GM18909 (cell line): ENCODE data around the gene MBTD1.
"Not testable (repeated sequence)": the region's sequence is repeated elsewhere in the genome, so short reads cannot be mapped to it uniquely, and the experiment has no call there.

ENCODE experiments used
- ATAC-seq: cut with Tn5 transposase; IDR thresholded peaks from one replicate; pipeline ENCODE4 v1.9.1; 2021; ENCODE audit warnings: mild to moderate bottlenecking; ENCODE audit not compliant: unreplicated experiment, poor library complexity

The MBTD1 gene

DNA sequence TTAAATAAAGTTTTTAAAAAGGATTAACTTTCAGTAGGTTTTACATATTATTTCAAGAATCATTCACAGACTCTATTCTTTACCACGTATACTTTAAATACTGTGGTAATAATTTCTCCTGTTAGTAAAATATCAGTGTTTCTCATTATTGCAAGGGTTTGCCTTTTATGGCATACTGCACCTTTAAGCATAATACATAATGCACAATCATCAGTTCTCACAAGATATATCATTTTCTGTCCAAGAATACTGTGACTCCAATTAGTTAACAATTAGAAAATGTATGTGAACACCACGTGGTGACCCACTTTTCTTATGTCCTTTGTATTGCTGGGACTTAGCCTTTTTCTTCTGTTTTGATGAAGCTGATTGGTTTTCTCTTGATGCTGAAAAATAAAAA lies 68.0 kb downstream of the MBTD1 start:
- ATAC-seq: no peak

GRCh38 chr17:51189628-51190027 lies 70.2 kb downstream of the MBTD1 start:
- no peak for ATAC-seq

DNA sequence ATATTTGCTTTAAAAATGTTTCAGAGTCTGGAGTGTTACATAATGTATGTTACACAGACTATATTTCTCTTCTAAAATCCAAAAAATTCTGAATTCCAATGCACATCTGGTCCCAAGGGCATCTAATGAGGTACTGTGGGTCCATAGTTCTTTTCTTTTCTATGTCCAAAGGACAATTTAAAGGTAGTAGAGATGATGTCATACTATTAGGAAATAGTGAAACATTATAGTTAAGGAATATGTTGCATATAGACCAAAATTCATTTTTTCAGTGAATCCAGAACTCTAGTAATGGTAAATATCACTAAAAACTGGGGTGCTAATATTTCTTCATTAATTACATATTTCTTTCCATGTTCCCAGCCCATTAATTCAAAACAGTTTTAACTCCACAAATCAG lies 70.7 kb downstream of the MBTD1 start:
- ATAC-seq: no peak

GRCh38 chr17:51188271-51188833 lies 71.5 kb downstream of the MBTD1 start:
- no peak for ATAC-seq

DNA sequence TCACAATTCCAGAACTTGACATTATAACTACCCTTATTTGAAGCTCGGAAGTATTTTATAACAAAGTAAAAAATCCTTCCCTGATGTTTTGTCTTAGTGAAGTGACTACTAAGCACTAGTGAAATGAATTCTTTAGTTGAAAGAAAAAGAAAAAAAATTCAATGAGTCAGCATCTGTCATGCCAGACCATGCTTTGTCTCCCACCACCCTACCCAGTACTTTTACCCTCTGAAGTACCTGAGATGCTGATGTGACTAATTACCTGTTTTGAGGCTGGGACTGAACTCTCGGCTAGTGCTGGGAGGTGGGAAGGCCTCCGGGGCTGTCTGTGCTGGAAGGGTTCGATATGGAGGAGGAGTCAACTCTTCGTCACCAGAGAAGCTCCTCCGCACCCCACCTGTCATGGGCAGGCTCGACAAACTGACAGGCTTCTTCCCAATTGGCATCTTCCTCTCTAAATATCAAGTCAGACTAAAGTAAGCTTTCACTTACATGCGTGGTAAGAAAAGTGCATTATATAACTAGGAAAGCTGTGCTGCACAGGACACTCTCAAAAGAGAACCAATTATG lies 74.0 kb downstream of the MBTD1 start:
- no peak for ATAC-seq

- ATAC-seq: no peak
These were observed 75.7 kb downstream of the MBTD1 start for GRCh38 chr17:51184124-51184523.

GRCh38 chr17:51180486-51180885 lies 79.4 kb downstream of the MBTD1 start:
- ATAC-seq: no peak

- not testable (repeated sequence) for ATAC-seq
These were observed 87.8 kb downstream of the MBTD1 start for GRCh38 chr17:51172030-51172429.

GRCh38 chr17:51170736-51171135 lies 89.1 kb downstream of the MBTD1 start:
- no peak for ATAC-seq

DNA sequence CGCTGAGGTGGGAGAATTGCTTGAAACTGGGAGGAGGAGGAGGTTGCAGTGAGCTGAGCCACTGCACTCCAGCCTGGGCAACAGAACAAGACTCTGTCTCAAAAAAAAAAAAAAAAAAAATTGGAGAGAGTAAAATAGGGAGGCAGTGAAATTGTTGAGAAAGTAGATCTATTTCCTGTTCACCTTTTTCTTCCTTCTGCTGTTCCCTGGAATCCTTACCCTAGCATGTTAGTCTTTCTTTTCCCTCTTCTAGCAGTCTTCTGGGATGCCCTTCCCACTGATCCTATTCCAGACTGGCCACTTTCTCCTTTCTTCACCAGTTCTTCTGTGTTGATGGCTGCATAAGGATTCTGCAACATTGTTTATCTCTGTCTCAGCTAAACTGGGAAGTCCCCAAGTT lies 90.5 kb downstream of the MBTD1 start:
- no peak for ATAC-seq

DNA sequence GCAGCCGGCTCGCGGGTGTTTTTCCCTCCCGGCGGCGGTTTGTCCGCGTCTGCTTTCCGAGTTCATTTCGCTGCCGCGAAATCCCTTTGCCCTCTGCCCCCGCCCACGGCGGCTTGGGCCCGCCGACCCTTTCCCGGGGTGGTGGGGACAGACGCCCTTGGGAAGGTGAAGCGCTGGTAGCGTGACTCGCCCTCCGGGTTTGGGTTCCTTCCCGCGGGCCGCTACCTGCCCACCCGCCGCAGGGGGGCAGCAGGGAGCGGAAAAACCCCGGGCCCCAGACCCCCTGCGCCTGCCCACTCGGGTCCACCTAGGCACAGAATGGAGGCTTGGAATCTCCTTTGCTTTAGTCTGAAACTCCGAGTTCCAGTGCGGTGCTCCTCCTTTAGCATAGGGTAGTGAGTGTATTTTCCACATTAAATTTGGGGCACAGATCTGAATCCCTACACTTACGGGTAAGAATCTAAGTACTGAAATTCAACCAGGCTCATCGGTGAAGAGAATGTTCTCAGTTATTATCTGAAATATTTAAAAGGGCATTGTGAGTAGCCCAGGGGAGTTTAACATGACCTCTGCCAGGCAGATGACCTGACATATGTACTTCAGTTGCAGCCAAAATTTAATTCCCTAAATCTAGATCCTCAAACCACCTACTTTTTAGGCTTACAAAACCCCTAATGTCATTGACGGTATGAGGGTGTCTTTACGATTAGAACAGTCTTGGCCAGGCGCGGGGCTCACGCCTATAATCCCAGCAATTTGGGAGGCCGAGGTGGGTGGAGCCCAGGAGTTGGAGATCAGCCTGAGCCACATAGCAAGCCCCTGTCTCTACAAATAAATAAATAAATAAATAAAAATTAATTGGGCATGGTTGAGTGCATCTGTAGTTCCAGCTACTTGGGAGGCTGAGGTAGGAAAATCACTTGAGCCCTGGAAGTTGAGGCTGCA lies 92.6 kb downstream of the MBTD1 start:
- ATAC-seq: peak; percentile 55

- peak; percentile 90 for ATAC-seq
These were observed 93.5 kb downstream of the MBTD1 start, which contains the start of gene NME2 for GRCh38 chr17:51166198-51166986. NME2 (plus strand) TSS chr17:51166411; CDS start chr17:51166831, 420 bp downstream.

DNA sequence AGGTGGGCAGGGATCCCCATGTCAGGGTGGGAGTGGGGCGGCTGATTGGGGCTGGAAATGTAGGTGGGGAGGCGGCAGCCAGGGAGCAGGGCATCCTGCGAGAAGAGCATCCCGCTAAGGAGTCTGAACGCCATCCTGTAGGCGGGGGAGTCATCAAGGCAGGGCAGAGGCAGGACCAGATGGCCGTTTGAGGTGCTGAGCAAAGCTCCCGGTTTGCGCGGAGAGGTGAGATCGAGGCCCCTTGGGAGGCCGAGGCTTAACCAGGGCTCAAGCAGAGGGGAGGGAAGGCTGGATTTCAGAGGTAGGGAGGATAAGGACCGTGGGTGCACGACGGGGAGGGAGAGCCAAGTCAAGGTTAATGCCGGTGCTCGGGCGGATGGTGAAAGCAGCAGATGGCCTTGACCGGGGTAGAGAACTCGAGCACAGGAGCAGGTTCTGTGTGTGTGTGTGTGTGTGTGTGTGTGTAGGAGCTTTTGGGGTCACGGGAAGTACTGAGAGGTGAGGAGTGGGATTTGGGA lies 94.1 kb downstream of the MBTD1 start:
- no peak for ATAC-seq

DNA sequence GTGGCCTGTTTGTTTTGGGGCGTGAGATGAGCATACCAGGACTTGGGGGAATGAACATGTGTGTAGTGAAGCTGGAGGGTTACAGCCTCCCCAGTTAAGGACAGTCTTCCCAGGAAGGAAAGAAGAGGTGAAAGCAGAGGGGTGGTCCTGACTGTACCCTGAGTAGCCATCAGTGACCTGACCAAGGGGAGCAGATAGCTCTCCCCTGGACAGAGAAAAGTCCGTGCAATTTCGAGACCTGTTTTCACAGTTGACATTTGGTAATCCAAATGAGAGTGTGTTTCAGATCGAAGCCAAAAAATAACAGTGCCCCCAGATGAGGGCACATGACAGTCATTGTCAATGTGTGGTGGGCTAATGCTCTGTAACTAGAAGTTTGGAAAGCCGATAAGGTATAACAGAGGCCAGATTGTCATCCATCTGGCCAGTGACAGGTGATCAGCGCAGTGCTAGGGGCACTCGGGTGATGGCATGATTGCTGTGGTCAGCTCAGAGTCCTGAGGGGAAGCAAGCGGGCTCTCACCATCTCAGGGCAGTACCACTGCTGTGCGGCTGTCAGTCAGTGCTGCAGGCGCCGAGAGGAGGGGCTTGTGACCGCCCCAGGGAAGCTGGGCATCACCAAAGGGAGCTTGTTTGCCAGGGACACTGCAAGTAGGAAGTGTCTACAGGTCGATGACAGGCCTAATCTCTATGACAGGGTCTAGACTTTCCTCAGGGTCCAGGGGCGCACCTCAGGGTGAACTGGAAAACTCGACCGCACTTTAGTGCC lies 94.8 kb downstream of the MBTD1 start:
- no peak for ATAC-seq

DNA sequence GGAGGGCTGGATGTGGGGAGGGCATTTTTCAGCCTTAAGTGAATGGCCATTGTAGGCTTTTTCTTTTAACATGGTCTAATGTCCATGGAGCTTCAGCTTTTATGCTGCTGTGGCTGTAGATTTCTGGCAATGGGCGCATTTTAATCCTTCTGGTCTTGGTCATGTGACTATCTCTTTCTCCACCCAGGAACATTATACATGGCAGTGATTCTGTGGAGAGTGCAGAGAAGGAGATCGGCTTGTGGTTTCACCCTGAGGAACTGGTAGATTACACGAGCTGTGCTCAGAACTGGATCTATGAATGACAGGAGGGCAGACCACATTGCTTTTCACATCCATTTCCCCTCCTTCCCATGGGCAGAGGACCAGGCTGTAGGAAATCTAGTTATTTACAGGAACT lies 98.3 kb downstream of the MBTD1 start:
- ATAC-seq: no peak

- no peak for ATAC-seq
These were observed 100.2 kb downstream of the MBTD1 start for GRCh38 chr17:51159604-51160003.

- no peak for ATAC-seq
These were observed 104.4 kb downstream of the MBTD1 start for GRCh38 chr17:51155416-51155815.

- no peak for ATAC-seq
These were observed 105.7 kb downstream of the MBTD1 start for GRCh38 chr17:51154176-51154575.

- peak; percentile 92 for ATAC-seq
These were observed 106.4 kb downstream of the MBTD1 start, which contains the start of gene NME1 for GRCh38 chr17:51153210-51154072. NME1 (plus strand) TSS chr17:51153559; CDS start chr17:51155655, 2,096 bp downstream.
